Measurements from ENCODE around the gene TFAP2C.
A peak's percentile ranks its signal among the peaks of the same experiment; 100 is the strongest.

- TF ChIP-seq, protein P1, sequence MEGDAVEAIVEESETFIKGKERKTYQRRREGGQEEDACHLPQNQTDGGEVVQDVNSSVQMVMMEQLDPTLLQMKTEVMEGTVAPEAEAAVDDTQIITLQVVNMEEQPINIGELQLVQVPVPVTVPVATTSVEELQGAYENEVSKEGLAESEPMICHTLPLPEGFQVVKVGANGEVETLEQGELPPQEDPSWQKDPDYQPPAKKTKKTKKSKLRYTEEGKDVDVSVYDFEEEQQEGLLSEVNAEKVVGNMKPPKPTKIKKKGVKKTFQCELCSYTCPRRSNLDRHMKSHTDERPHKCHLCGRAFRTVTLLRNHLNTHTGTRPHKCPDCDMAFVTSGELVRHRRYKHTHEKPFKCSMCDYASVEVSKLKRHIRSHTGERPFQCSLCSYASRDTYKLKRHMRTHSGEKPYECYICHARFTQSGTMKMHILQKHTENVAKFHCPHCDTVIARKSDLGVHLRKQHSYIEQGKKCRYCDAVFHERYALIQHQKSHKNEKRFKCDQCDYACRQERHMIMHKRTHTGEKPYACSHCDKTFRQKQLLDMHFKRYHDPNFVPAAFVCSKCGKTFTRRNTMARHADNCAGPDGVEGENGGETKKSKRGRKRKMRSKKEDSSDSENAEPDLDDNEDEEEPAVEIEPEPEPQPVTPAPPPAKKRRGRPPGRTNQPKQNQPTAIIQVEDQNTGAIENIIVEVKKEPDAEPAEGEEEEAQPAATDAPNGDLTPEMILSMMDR (IDR thresholded peaks at IDR 0.05) = peak; percentile 50 to 59 (median 53)
- TF ChIP-seq POLR2A (IDR thresholded peaks at IDR 0.05) = no peak
Observed at GRCh38 chr20:56630086-56630493, 984 bp downstream of the TFAP2C start.

All from transverse colon (tissue), 3 donors.